ENCODE measurements around the gene CNFN. TPM values are rescaled to one million over a fixed set of nuclear protein-coding genes. Genes with fewer than 3 reads are reported as not detected.

The CNFN gene
- total RNA-seq, 4 donors from 2014 or later, result 359 to 606 (median 493) TPM

GRCh38 chr19:42351079-42351735 is 38.9 kb downstream of the CNFN start:
- TF ChIP-seq POLR2A (IDR thresholded peaks at IDR 0.05), result no peak
- TF ChIP-seq CTCF (IDR thresholded peaks at IDR 0.05), result no peak
- intact Hi-C loops (cut with DNase I; ENCODE audit: low total_unique reads), result no loop called here
- H3K4me3 ChIP-seq (ENCODE audit: low read depth, poor library complexity, severe bottlenecking), result no peak overlapping the region
- 89 to 98% methylated on average over 14 to 21 of the region's 21 CpGs for WGBS, 2 donors
- no peak for DNase-seq (ENCODE audit: low spot score in 2 of 2)

DNA sequence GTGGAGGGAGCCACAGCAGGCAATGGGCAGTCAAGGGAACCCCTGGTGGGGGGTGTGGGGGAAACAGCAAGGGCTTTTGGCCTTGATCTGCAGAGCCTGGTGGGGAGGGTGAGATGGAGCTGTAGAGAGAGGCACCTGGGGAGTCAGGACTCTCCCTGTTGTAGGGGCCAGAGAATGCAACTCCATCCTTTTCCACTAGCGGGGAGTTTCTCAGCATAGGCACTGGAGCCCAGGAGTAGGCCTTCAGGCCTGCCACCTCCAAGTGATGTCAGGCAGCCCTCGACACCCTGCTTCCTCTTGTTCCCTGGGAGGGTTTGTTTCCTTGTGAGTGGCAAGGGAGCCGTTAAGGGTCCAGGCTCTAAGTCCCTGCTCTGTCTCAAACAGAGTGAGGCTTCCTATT is 39.7 kb downstream of the CNFN start:
- 94% methylated on average over 3 of the region's 3 CpGs for WGBS, 2 donors
- no peak overlapping the region for H3K4me3 ChIP-seq (ENCODE audit: low read depth, poor library complexity, severe bottlenecking)
- no peak for TF ChIP-seq CTCF (IDR thresholded peaks at IDR 0.05)
- TF ChIP-seq POLR2A (IDR thresholded peaks at IDR 0.05), result no peak
- no peak for DNase-seq (ENCODE audit: low spot score in 2 of 2)
- intact Hi-C loops (cut with DNase I; ENCODE audit: low total_unique reads), result no loop called here

DNA sequence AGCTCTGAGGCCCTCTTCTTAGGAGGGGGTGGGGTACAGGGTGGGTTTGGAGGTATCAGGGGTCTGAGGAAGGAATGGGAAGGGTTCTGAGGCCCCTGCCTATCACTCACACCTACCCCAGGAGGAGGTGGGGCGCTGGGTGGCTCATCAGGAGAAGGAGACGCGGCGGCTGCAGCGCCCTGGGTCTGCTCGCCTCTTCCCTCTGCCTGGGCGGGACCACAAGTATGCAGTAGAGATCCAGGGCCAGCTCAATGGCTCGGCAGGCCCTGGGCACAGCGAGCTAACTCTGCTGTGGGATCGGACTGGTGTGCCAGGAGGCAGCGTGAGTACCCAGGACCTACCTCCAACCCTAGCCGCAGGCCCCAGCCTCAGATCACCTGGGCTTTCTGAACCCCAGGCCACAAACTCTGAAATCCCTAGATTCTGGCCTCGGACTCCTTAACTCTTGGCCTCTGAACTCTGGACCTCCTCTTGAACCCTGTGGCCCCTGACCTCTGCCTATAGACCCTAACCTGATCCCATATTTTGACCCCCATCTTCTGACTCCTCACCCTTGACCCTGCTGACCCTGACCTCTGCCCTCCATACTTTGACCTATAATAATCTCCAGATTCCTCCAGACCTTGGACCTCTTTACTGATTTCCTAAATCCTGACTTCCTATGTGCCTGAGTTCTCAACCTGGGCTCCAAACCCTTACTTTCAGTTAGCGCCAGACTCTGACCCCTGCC is 40.6 kb downstream of the CNFN start:
- intact Hi-C loops (cut with DNase I; ENCODE audit: low total_unique reads), result no loop called here
- no peak for TF ChIP-seq CTCF (IDR thresholded peaks at IDR 0.05)
- TF ChIP-seq POLR2A (IDR thresholded peaks at IDR 0.05), result no peak
- DNase-seq (ENCODE audit: low spot score in 2 of 2), result no peak

GRCh38 chr19:42348211-42348610 is 41.9 kb downstream of the CNFN start:
- DNase-seq (ENCODE audit: low spot score in 2 of 2), result no peak
- H3K4me3 ChIP-seq (ENCODE audit: low read depth, poor library complexity, severe bottlenecking), result no peak overlapping the region
- WGBS, 2 donors, result 97 to 98% methylated on average over 14 of the region's 14 CpGs
- intact Hi-C loops (cut with DNase I; ENCODE audit: low total_unique reads), result no loop called here
- TF ChIP-seq POLR2A (IDR thresholded peaks at IDR 0.05) (no peak), CTCF (IDR thresholded peaks at IDR 0.05) (no peak)

More for the DNA sequence above, 40.6 kb downstream of the CNFN start:
- WGBS, 2 donors, result 89 to 93% methylated on average over 14 of the region's 14 CpGs
- H3K4me3 ChIP-seq (ENCODE audit: low read depth, poor library complexity, severe bottlenecking), result no peak overlapping the region

- 87 to 88% methylated on average over 6 of the region's 6 CpGs for WGBS, 2 donors
- DNase-seq (ENCODE audit: low spot score in 2 of 2), result no peak
- intact Hi-C loops (cut with DNase I; ENCODE audit: low total_unique reads), result no loop called here
- H3K4me3 ChIP-seq (ENCODE audit: low read depth, poor library complexity, severe bottlenecking), result no peak overlapping the region
- TF ChIP-seq POLR2A (IDR thresholded peaks at IDR 0.05), result no peak
- TF ChIP-seq CTCF (IDR thresholded peaks at IDR 0.05), result no peak
Measured at GRCh38 chr19:42345191-42345812, 44.8 kb downstream of the CNFN start.
